SJCRH30 (cell line): ENCODE results near the gene GTF2F1. TPM values are rescaled to one million over a fixed set of nuclear protein-coding genes. Genes with fewer than 3 reads are reported as not detected.
"Not testable (repeated sequence)": the region's sequence is repeated elsewhere in the genome, so short reads cannot be mapped to it uniquely, and the experiment has no call there.

Experiments
- DNase-seq, 2 experiments: peaks; one replicate each; pipeline ENCODE4 v3.0.0-alpha.2; 2015 to 2020
- H3K27ac ChIP-seq: fragments of 250-450 bp; sonication (Bioruptor Pico); 2 replicates; pipeline ENCODE4 v1.5.1; 2020; ENCODE audit warnings: mild to moderate bottlenecking, moderate library complexity
- H3K27me3 ChIP-seq: fragments of 250-450 bp; sonication (Bioruptor Pico); 2 replicates; pipeline ENCODE4 v1.5.1; 2020; ENCODE audit warnings: mild to moderate bottlenecking, moderate library complexity
- H3K36me3 ChIP-seq: fragments of 250-450 bp; sonication (Bioruptor Pico); 2 replicates; pipeline ENCODE4 v1.5.1; 2020; ENCODE audit warnings: mild to moderate bottlenecking, moderate library complexity
- H3K4me1 ChIP-seq: fragments of 250-450 bp; sonication (Bioruptor Pico); 2 replicates; pipeline ENCODE4 v1.5.1; 2020; ENCODE audit warnings: mild to moderate bottlenecking, moderate library complexity
- H3K4me3 ChIP-seq: fragments of 250-450 bp; sonication (Bioruptor Pico); 2 replicates; pipeline ENCODE4 v1.5.1; 2020; ENCODE audit warnings: mild to moderate bottlenecking, moderate library complexity
- H3K9me3 ChIP-seq: fragments of 250-450 bp; sonication (Bioruptor Pico); replicated peaks from 2 replicates; pipeline ENCODE4 v1.5.1; 2020; ENCODE audit warnings: mild to moderate bottlenecking, moderate library complexity
- total RNA-seq: library from RNA; depleted of rRNA; stranded (reverse); fragments of >200 nt; shearing (Covaris generic); gene quantifications from 2 replicates; pipeline ENCODE4 v1.2.3, GENCODE V29; 2014; rRNA removed

The GTF2F1 gene
- total RNA-seq: 41.7 and 49.0 TPM in 2 replicates

GRCh38 chr19:6393074-6393982, at the start of gene GTF2F1:
GTF2F1 (minus strand) TSS chr19:6393164; CDS start chr19:6392995, 169 bp downstream.
- H3K27me3 ChIP-seq: no peaks in the 10 kb centered on the region
- peak; percentile 95 to 97 for DNase-seq
- no peaks in the 10 kb centered on the region for H3K4me1 ChIP-seq
- peaks cover 17% of the 10 kb centered on the region for H3K36me3 ChIP-seq
- H3K27ac ChIP-seq: peak within 1 kb of the TSS; percentile 45
- H3K9me3 ChIP-seq: no peaks in the 10 kb centered on the region
- peak within 1 kb of the TSS; percentile 69 for H3K4me3 ChIP-seq

GRCh38 chr19:6442087-6442688, 49.2 kb upstream of the GTF2F1 start:
- no peak overlapping the region for H3K4me3 ChIP-seq
- H3K27me3 ChIP-seq: no peaks in the 10 kb centered on the region
- H3K36me3 ChIP-seq: no peaks in the 10 kb centered on the region
- no peak overlapping the region for H3K27ac ChIP-seq
- no peaks in the 10 kb centered on the region for H3K4me1 ChIP-seq
- DNase-seq: no peak
- H3K9me3 ChIP-seq: no peaks in the 10 kb centered on the region

- Histone ChIP-seq H3K9me3 (no peaks in the 10 kb centered on the region), H3K27ac (no peak overlapping the region)
Measured at GRCh38 chr19:6440905-6441304, 47.9 kb upstream of the GTF2F1 start.

GRCh38 chr19:6439743-6440142, 46.8 kb upstream of the GTF2F1 start:
- H3K4me3 ChIP-seq: no peak overlapping the region
- no peaks in the 10 kb centered on the region for H3K4me1 ChIP-seq
- DNase-seq: no peak
- no peaks in the 10 kb centered on the region for H3K27me3 ChIP-seq
- H3K9me3 ChIP-seq: no peaks in the 10 kb centered on the region
- H3K36me3 ChIP-seq: no peaks in the 10 kb centered on the region
- H3K27ac ChIP-seq: no peak overlapping the region

More at GRCh38 chr19:6440905-6441304, 47.9 kb upstream of the GTF2F1 start:
- Histone ChIP-seq H3K4me3 (no peak overlapping the region), H3K36me3 (no peaks in the 10 kb centered on the region), H3K27me3 (no peaks in the 10 kb centered on the region), H3K4me1 (no peaks in the 10 kb centered on the region)
- DNase-seq: no peak

- H3K4me1 ChIP-seq: no peaks in the 10 kb centered on the region
- H3K27me3 ChIP-seq: no peaks in the 10 kb centered on the region
- H3K27ac ChIP-seq: no peak within 1 kb of the TSS
- no peak within 1 kb of the TSS for H3K4me3 ChIP-seq
- H3K36me3 ChIP-seq: no peaks in the 10 kb centered on the region
- no peaks in the 10 kb centered on the region for H3K9me3 ChIP-seq
- DNase-seq: no peak
Measured at GRCh38 chr19:6433663-6434062, 40.7 kb upstream of the GTF2F1 start, which contains the start of gene SLC25A41. SLC25A41 (minus strand) TSS chr19:6433763; CDS start chr19:6433693, 70 bp downstream.

GRCh38 chr19:6433165-6433564, 40.2 kb upstream of the GTF2F1 start:
- Histone ChIP-seq H3K4me3 (no peak overlapping the region), H3K36me3 (no peaks in the 10 kb centered on the region), H3K27ac (no peak overlapping the region), H3K9me3 (no peaks in the 10 kb centered on the region), H3K27me3 (no peaks in the 10 kb centered on the region), H3K4me1 (no peaks in the 10 kb centered on the region)
- no peak for DNase-seq

- Histone ChIP-seq H3K27me3 (no peaks in the 10 kb centered on the region), H3K27ac (no peak overlapping the region), H3K36me3 (no peaks in the 10 kb centered on the region), H3K4me3 (no peak overlapping the region), H3K9me3 (no peaks in the 10 kb centered on the region), H3K4me1 (no peaks in the 10 kb centered on the region)
- DNase-seq: no peak
Measured at GRCh38 chr19:6431891-6432290, 38.9 kb upstream of the GTF2F1 start.

- H3K27ac ChIP-seq: no peak overlapping the region
- H3K4me1 ChIP-seq: no peaks in the 10 kb centered on the region
- H3K4me3 ChIP-seq: no peak overlapping the region
- H3K36me3 ChIP-seq: no peaks in the 10 kb centered on the region
- H3K27me3 ChIP-seq: no peaks in the 10 kb centered on the region
- H3K9me3 ChIP-seq: no peaks in the 10 kb centered on the region
- DNase-seq: no peak
Measured at GRCh38 chr19:6429419-6430221, 36.7 kb upstream of the GTF2F1 start.

GRCh38 chr19:6428692-6429418, 35.9 kb upstream of the GTF2F1 start:
- H3K27me3 ChIP-seq, DNase-seq, H3K36me3 ChIP-seq, H3K4me3 ChIP-seq, H3K9me3 ChIP-seq, H3K27ac ChIP-seq, H3K4me1 ChIP-seq: not testable (repeated sequence)

- no peak for DNase-seq
- Histone ChIP-seq H3K4me1 (no peaks in the 10 kb centered on the region; the same call in 1 of the 2 replicates), H3K27me3 (no peaks in the 10 kb centered on the region), H3K9me3 (no peaks in the 10 kb centered on the region), H3K4me3 (no peak overlapping the region), H3K36me3 (0 out of 2 replicates have a peak, but pooled peaks cover 7% of the 10 kb centered on the region), H3K27ac (no peak overlapping the region)
Measured at GRCh38 chr19:6427131-6427530, 34.2 kb upstream of the GTF2F1 start.

GRCh38 chr19:6425732-6426620, 33.0 kb upstream of the GTF2F1 start:
- Histone ChIP-seq H3K27me3 (no peaks in the 10 kb centered on the region), H3K4me3 (peak overlapping the region; percentile 13; the same call in 1 of the 2 replicates), H3K27ac (peak overlapping the region; percentile 33), H3K9me3 (no peaks in the 10 kb centered on the region), H3K4me1 (no peaks in the 10 kb centered on the region; the same call in 1 of the 2 replicates), H3K36me3 (peaks cover 18% of the 10 kb centered on the region; the same call in 1 of the 2 replicates)
- DNase-seq: no peak

GRCh38 chr19:6424939-6425731, 32.2 kb upstream of the GTF2F1 start:
- Histone ChIP-seq H3K4me3 (peak overlapping the region; percentile 13; the same call in 1 of the 2 replicates), H3K4me1 (no peaks in the 10 kb centered on the region; the same call in 1 of the 2 replicates), H3K27ac (peak overlapping the region; percentile 33), H3K27me3 (no peaks in the 10 kb centered on the region), H3K9me3 (no peaks in the 10 kb centered on the region), H3K36me3 (peaks cover 25% of the 10 kb centered on the region)
- peak; percentile 99 to 100 for DNase-seq
